Dedifferentiated amniotic fluid mesenchymal stem cell (primary cell): ENCODE results near the gene TBC1D4.

Experiments used
- DNase-seq: peaks from one replicate; pipeline ENCODE4 v3.0.0-alpha.2; 2016; ENCODE audit errors: extremely low spot score

Gene TBC1D4

DNA sequence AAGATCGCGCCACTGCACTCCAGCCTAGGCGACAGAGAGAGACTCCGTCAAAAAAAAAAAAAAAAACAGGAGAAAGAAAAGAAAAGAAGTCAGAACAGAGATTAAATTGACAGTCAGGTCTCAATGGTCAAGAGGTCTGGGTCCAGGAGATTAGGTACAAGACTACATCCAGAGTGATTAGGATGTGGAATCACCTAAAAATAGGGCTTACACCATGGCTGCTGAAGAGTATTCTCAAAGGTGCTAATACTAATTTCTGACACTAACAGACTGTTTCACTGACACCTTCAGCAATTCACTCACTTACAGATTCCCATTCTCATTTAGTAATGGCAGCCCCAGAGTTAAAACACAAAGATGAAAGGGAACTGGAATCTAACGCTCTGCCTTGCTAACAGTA is 91.7 kb downstream of the TBC1D4 start:
- no peak for DNase-seq

DNA sequence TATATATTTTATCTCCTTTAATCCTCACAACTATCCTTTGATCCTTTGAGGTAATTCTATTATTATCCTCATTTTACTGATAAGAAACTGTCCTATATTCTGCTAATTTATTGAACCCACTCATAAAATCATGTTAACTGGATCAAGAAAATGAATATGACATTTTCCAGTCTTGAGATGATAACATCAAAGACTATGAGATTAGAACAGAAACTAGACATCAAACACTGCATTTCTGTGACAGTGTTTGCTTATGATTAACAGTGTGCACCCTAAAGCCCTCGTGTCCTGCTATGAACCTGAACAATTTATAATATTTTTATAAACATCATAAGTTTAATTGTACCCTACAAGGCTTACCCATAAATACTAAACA is 96.3 kb downstream of the TBC1D4 start:
- no peak for DNase-seq

GRCh38 chr13:75384879-75385707 is 96.9 kb downstream of the TBC1D4 start:
- no peak for DNase-seq

DNA sequence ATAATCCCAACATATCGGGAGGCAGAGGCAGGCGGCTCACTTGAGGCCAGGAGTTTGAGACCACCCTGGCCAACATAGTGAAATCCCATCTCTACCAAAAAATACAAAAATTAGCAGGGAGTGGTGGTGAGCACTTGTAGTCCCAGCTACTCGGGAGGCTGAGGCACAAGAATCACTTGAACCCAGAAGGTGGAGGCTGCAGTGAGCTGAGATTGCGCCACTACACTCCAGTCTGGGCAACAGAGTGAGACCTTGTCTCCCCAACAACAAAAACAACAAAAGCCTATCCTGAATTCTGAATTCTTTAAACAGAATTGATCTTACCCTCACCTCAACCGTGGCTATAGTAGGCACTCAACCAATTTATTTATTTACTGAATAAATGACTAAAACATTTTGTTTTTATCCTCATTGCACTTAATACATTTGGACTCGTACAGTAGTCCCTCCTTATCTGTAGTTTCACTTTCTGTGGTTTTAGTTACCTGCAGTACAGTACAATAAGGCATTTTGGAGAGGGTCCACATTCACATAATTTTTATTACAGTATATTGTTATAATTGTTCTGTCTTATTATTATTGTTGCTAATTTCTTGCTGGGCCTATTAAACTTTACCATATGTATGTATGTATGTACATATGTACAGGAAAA is 98.8 kb downstream of the TBC1D4 start:
- DNase-seq = no peak

DNA sequence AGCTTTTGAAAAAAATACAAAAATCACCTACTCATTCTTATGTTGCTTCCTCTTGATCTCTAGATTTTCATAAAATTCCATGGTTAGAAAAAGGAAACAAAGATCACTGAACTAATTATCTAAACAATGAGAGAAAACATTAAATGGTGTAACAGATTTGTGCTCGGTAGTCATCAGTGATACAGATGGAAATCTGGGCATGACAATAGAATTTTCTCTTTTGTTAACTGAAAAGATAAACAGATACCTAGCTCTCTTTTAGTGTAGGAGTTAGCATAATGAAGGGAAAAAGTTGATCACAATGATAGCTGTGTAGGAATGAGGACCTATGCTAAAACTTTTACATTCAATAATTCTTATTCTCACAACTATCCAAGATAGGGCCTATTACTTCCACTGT is 103.7 kb downstream of the TBC1D4 start:
- no peak for DNase-seq

- DNase-seq = no peak
Measured at GRCh38 chr13:75376792-75377402, 105.1 kb downstream of the TBC1D4 start.

DNA sequence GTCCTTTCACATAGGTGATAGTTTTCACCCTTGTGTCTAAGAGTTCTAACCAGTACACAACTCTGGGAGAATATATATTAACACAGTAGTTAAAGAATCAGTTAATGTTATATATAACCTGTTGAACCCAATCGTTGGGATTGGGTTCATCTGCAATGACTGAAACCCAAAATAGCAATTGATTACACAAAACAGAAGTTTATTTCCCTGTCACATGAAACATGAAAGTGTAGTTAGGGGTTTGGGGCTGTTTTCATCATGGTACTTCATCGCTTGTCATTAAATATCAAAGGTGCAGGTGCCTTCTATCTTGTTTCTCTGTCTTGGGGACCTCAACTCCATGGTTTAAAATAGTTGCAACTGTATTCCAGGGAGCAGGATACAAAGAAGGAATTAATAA is 106.6 kb downstream of the TBC1D4 start:
- no peak for DNase-seq

GRCh38 chr13:75373988-75374387 is 108.0 kb downstream of the TBC1D4 start:
- no peak for DNase-seq

DNA sequence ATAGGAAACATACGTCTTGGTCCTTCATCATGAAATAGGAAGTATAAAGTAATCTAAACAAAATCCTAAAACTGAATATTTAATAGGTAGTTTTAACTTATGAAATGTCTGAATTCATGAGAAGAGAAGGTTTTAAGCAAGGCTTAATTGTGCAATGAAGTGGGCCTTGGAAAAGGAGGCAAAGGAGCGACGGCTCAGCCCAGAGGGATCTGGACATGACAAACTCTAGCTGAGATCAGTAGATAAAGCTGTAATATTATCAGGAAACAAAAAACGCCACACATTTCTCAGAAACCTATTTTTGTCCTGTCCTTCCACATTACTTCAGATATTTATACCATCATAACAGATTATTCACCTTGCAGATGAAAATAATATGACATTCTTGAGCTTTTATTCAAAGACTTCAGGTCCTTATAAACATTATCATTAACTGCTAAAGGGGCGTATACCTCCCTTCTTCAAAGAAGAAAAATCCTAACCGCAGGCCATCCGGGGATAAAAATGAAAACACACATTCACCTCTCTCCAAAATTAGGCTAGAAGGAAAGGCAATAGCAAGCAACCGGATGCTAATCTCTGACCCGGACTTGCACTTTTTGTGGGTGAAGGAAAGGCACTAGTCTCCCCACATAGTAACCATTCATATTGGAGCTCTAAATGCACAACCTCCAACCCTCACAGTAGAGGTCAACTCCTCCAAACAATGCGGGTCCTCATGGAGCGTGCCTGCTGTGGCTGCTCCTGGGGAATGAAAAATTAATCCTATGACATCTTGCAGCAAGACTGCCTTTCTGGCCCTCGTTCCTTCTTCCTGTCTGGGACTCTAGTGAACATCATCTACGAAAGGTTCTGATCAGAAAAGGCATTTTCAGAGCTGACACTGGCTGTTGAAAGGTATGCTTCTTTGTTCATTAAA is 108.8 kb downstream of the TBC1D4 start:
- DNase-seq = no peak

DNA sequence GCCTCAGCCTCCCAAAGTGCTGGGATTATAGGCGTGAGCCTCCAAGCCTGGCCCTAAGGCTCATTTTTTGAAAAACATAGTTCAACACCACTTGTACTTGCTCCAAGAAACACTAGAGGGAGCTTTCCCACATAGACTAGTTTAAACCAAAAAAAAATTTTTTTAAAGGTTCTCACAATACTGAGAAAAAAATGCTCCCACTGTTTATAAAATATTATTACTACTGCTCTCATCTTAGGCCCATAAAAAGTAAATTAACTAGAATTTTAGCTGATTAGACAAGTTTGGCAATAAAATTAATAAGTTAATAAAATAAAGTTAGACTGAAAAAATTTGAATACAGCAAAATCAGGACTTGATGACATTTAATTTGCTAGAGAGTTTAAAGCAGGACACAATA is 109.5 kb downstream of the TBC1D4 start:
- DNase-seq = peak; percentile 84

DNA sequence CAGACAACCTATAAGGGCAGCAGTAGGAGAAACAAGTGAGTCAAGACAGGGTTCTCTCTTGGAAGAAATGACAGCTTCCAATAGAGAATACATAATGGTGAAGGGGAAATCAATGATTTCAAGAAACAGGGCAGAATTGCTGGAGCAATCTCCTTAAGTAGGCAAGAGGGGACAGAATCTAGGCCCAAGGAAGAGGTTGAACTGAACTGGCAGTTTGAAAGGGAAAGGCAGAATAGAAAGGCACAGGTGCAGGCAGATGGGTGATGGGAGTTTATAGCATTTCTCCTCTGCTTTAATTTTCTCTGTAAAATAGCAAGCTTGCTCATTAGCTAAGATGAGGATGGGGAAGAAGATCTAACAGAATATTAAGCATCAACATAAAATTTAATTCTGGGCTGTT is 110.8 kb downstream of the TBC1D4 start:
- no peak for DNase-seq

DNA sequence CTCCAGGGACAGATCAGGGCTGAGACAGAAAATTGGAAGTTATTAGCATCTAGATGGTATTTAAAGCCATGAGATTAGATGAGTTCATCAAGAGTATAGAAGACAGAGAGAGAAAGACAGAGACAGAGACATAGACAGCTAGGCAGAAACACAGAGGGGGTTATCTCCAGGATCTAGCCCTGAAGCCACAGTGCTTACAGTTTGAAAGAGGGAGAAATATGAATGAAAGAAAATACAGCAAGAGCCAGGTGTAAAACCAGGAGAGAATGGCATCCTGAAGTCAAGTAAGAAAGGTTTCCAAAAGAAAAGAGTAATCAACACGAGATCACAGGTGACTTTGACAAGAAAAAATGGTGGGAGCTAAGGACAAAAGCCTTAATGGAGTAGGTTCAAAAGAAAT is 111.2 kb downstream of the TBC1D4 start:
- DNase-seq = no peak

- DNase-seq = no peak
Measured at GRCh38 chr13:75369981-75370380, 112.0 kb downstream of the TBC1D4 start.

DNA sequence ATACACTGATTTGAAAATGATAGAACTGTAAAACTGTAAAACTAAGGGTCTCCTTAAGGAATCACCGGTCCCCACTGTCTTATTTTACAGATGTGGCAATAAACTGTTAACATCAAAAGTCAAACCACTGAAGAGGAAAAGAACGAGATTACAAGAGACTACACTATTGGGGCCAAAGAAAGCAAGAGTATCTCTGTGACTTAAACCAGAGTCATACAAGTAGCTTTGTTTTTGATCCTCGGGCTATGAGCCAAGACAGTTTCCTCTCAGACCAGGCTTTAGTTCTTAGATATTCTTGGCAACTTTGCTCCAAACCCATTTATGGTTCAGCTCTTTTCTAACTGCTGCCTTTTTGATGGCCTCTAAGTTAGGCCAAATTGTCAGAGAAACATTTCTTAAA is 113.8 kb downstream of the TBC1D4 start:
- peak; percentile 87 for DNase-seq

DNA sequence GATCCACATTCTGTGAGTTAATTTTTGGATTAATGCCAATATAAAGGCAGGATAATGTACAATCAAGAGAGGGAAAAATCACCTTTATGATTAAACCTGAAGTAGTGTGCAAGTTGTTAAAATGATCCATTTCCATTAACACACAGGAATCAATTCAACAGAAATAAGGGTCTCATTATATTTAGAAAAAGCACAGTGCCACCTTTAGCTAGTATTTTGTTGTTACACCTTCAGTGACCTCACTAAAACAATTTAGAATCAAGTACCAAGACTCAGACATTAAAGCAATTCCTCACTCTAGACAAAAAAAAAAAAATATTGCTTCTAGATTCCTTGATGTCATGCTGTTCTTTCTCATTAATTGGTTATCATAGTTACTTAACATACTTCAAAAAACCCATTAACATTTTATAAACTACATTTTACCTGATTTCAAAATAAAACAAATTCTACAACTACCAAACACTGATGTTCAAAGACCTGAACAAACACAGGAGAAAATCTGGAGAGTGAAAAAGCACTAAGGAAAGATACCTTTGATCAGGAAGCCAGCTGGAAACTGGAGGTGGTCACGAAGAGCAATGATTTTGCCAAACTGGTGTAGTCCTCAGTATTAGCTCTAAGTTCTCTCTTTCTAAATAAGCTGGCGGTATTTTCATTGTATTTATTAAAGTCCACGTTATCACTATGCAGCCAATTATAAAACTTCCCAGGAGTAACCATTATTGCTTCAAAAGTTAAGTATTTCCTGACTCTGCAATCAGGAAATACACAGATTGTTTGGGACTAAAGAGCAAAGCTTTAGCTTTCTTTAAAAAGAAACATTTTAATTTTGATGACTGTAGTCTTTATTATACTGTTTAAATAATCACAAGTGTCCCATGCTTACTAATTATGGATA is 115.3 kb downstream of the TBC1D4 start:
- DNase-seq = no peak

DNA sequence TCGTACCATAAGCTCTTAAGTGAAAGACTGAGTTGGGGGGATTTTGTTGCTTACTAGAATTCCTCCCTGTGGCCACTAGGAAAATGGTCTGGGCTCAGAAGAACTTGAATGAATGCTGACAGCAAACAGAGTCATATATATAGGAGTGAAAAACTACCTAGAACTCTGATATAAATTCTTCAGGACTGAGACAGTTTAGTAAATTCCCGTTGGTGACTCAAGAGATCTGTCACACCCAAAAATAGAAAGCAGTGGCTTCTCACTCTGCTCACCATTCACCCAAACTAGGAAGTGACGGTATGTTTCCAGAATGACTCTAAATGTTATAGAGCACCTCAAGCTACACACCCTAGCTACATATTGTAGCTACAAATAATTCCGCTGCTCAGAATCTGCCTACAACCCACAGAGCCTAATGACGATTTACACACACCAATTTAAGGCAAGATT is 116.2 kb downstream of the TBC1D4 start:
- peak; percentile 49 for DNase-seq

DNA sequence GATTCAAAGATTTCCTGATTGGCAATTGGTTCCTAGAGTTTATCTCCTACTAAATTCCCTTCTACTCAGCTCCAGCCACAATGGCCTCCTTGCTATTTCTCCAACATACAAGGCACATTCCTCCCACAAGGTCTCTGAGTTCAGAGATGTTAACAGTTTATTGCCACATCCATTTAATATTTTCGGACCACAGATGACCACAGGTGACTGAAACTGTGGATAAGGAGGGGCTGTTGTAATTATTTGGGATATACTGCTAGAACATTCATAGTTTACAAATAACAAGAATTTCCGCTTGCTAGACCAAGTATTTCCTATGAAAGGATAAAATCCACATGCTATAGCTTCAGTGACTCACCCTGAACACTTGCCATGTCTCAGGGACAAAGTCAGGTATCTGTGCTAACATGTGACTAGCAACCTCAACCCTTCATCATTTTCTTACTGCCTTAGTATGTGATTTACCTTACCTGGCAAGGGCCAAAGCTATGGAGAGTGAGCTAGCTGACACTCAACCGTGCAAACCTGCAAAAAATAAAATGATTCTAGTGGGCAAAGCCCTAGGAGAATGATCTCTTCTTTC is 117.7 kb downstream of the TBC1D4 start:
- DNase-seq = no peak

- DNase-seq = no peak
Measured at GRCh38 chr13:75363371-75363770, 118.6 kb downstream of the TBC1D4 start.

DNA sequence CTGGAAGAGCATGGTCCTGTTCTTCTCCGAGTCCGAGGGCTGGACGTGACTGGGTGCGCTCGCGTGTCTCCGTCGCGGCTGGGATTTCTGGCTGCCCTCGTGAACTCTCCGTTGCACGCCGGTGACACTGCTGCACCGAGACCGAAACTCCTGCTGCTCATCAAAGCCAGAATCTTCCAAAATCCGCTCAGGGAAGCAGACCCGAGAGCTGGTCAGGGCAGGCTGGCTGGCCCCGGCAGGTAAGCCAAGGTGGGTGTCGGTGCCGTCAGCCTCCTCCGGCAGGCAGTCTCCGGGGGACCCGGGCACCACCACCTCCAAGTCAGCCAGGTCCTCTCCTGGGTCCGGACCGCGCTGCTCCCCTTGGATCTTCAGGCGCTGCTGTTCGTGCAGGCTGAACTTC is 119.9 kb downstream of the TBC1D4 start:
- DNase-seq = no peak

DNA sequence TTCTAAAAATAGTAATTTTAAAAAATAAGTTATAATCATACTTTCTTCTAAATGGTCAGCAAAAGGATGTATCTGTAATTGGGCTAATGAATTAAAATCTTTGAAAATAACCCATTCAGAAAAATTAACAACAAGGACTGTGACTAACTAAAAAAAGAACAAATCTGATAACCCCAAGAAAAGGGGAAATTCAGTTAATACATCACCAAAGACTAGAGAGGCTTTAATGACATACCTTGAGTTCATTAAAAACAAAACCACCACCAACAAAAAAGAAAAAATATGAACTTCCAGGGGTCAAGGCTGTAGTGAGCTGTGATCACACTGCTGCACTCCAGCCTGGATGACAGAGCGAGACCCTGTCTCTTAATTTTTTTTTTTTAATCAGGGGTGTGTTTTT is 121.8 kb downstream of the TBC1D4 start:
- DNase-seq = no peak

DNA sequence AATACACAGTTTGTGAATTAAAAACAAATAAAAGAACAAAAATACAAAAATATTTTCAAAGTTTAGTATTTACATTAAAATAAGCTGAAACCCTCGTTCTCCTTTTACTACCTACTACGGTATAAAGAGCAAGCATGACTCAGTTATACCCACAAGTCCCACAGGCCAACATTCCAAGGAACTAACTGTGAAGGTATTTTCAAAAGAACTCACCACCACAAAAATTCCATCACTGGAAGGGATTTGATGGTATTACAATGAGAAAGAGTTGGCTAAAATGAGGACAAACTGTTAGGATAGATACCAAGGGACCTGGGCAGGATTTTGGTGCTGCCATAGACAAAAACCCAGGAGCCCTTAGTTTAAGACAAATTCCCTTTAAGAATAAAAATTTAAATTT is 122.7 kb downstream of the TBC1D4 start:
- DNase-seq = peak; percentile 82
